HEK293T (cell line): ENCODE data around the gene ATAD3C.
"Not testable (repeated sequence)": the region's sequence is repeated elsewhere in the genome, so short reads cannot be mapped to it uniquely, and the experiment has no call there.

Experiments used
- CTCF ChIA-PET: fragments of 350-600 bp; formaldehyde crosslinking; extraction: SDS; loops from one replicate; lab custom pipeline; 2021; ENCODE audit warnings: antibody characterized with exemption, inconsistent platforms; lab: Yijun Ruan, JAX
- POLR2A ChIA-PET: fragments of 350-600 bp; formaldehyde crosslinking; extraction: SDS; loops from one replicate; lab custom pipeline; 2020; ENCODE audit warnings: antibody characterized with exemption, inconsistent platforms; lab: Yijun Ruan, JAX
- DNase-seq: peaks from one replicate; pipeline ENCODE4 v3.0.0; 2012; ENCODE audit warnings: mixed read lengths; ENCODE audit errors: extremely low spot score
- ARNT ChIP-seq: fragments of 450-650 bp; IDR thresholded peaks from 2 replicates; pipeline ENCODE4 v1.6.1; 2017; ENCODE audit warnings: mild to moderate bottlenecking
- BHLHE40 ChIP-seq: fragments of 450-650 bp; IDR thresholded peaks from 2 replicates; pipeline ENCODE4 v1.6.1; 2016; ENCODE audit warnings: mild to moderate bottlenecking, moderate library complexity, borderline replicate concordance
- CTBP1 ChIP-seq: fragments of 450-650 bp; IDR thresholded peaks from 2 replicates; pipeline ENCODE4 v1.6.1; 2016; ENCODE audit warnings: borderline replicate concordance
- ELF4 ChIP-seq: fragments of 450-650 bp; IDR thresholded peaks from 2 replicates; pipeline ENCODE4 v1.6.1; 2017; ENCODE audit warnings: antibody characterized with exemption
- FOXA1 ChIP-seq: fragments of 450-650 bp; IDR thresholded peaks from 2 replicates; pipeline ENCODE4 v1.6.1; 2016; ENCODE audit warnings: mild to moderate bottlenecking
- FOXK2 ChIP-seq: fragments of 450-650 bp; IDR thresholded peaks from 2 replicates; pipeline ENCODE4 v1.6.1; 2016; ENCODE audit warnings: mild to moderate bottlenecking
- FOXM1 ChIP-seq: fragments of 450-650 bp; IDR thresholded peaks from 2 replicates; pipeline ENCODE4 v1.6.1; 2017; ENCODE audit warnings: mild to moderate bottlenecking, borderline replicate concordance
- HDGF ChIP-seq: fragments of 450-650 bp; IDR thresholded peaks from 2 replicates; pipeline ENCODE4 v1.6.1; 2017; ENCODE audit warnings: antibody characterized with exemption, borderline replicate concordance
- L3MBTL2 ChIP-seq: fragments of 450-650 bp; conservative IDR thresholded peaks from 2 replicates; pipeline ENCODE4 v1.6.1; 2016; ENCODE audit warnings: mild to moderate bottlenecking
- LEF1 ChIP-seq: fragments of 450-650 bp; IDR thresholded peaks from 2 replicates; pipeline ENCODE4 v1.6.1; 2017; ENCODE audit warnings: mild to moderate bottlenecking, borderline replicate concordance
- NFRKB ChIP-seq: fragments of 450-650 bp; IDR thresholded peaks from 2 replicates; pipeline ENCODE4 v1.6.1; 2016; ENCODE audit warnings: mild to moderate bottlenecking, moderate library complexity
- PKNOX1 ChIP-seq: fragments of 450-650 bp; IDR thresholded peaks from 2 replicates; pipeline ENCODE4 v1.6.1; 2016
- SP1 ChIP-seq: fragments of 450-650 bp; IDR thresholded peaks from 2 replicates; pipeline ENCODE4 v1.6.1; 2017
- SUZ12 ChIP-seq: fragments of 450-650 bp; IDR thresholded peaks from 2 replicates; pipeline ENCODE4 v1.6.1; 2016; ENCODE audit warnings: mild to moderate bottlenecking
- TARDBP ChIP-seq: fragments of 450-650 bp; IDR thresholded peaks from 2 replicates; pipeline ENCODE4 v1.6.1; 2016
- ZNF384 ChIP-seq: fragments of 450-650 bp; IDR thresholded peaks from 2 replicates; pipeline ENCODE4 v1.6.1; 2016

ATAD3C gene

GRCh38 chr1:1477206-1477605, 27.7 kb downstream of the ATAD3C start:
- ChIA-PET CTCF (no interaction called here), POLR2A (no interaction called here)
- DNase-seq: no peak
- TF ChIP-seq ZNF384 (no peak), FOXM1 (no peak), ELF4 (no peak), SUZ12 (no peak), FOXK2 (no peak), BHLHE40 (no peak)

GRCh38 chr1:1479547-1480487, 30.3 kb downstream of the ATAD3C start:
- ChIA-PET CTCF (no interaction called here), POLR2A (no interaction called here)
- no peak for DNase-seq
- no peak for TF ChIP-seq SP1
- TF ChIP-seq SUZ12: no peak
- TF ChIP-seq FOXK2: no peak
- no peak for TF ChIP-seq TARDBP

- DNase-seq, CTCF ChIA-PET, POLR2A ChIA-PET: not testable (repeated sequence)
Measured at GRCh38 chr1:1480488-1480867, 31.0 kb downstream of the ATAD3C start.

GRCh38 chr1:1481811-1482210, 32.3 kb downstream of the ATAD3C start:
- DNase-seq, CTCF ChIA-PET, POLR2A ChIA-PET: not testable (repeated sequence)

GRCh38 chr1:1482856-1483255, 33.4 kb downstream of the ATAD3C start:
- ChIA-PET CTCF (no interaction called here), POLR2A (no interaction called here)
- DNase-seq: no peak
- TF ChIP-seq BHLHE40 (no peak), FOXK2 (no peak), PKNOX1 (no peak), NFRKB (no peak), CTBP1 (no peak), FOXM1 (no peak), FOXA1 (no peak), TARDBP (no peak), ZNF384 (no peak), SUZ12 (no peak), L3MBTL2 (no peak), HDGF (no peak), SP1 (no peak), ARNT (no peak), ELF4 (no peak), LEF1 (no peak)

- TF ChIP-seq TARDBP (no peak), FOXA1 (no peak), ARNT (no peak), ZNF384 (no peak), HDGF (no peak), PKNOX1 (no peak), LEF1 (no peak), CTBP1 (no peak), SP1 (no peak), L3MBTL2 (no peak), FOXK2 (no peak), BHLHE40 (no peak), ELF4 (no peak), FOXM1 (no peak), SUZ12 (no peak), NFRKB (no peak)
- CTCF ChIA-PET: no interaction called here
- POLR2A ChIA-PET: no interaction called here
Measured at GRCh38 chr1:1483714-1484113, 34.2 kb downstream of the ATAD3C start.

GRCh38 chr1:1484976-1485750, 35.7 kb downstream of the ATAD3C start:
- POLR2A ChIA-PET, CTCF ChIA-PET, DNase-seq: not testable (repeated sequence)

More at GRCh38 chr1:1483714-1484113, 34.2 kb downstream of the ATAD3C start:
- DNase-seq: no peak

- POLR2A ChIA-PET: interaction anchor here (0.5 kb wide), 1 partner anchor 110 kb away, joined by 3 read pairs; no protein-coding TSS in a partner anchor
- DNase-seq, CTCF ChIA-PET: not testable (repeated sequence)
Measured at GRCh38 chr1:1485755-1486317, 36.3 kb downstream of the ATAD3C start.
